T-helper 17 cell (primary cell): ENCODE measurements around the gene C1QTNF2. TPM values are rescaled to one million over a fixed set of nuclear protein-coding genes. Genes with fewer than 3 reads are reported as not detected.
A peak's percentile ranks its signal among the peaks of the same experiment; 100 is the strongest.

Experiments
- ATAC-seq: fragments of 150-1000 bp; cut with Tn5 transposase; 2 replicates; pipeline ENCODE4 v1.10.0; 2021; ENCODE audit warnings: mild to moderate bottlenecking, moderate library complexity
- DNase-seq, 3 donors: peaks; one replicate each; pipeline versions ENCODE4 v3.0.0 to v3.0.0-alpha.2; 2020 to 2021
- H3K9me3 ChIP-seq: one replicate; pipeline ENCODE4 v1.7.0; 2013; ENCODE audit warnings: low read length, mild to moderate bottlenecking; ENCODE audit not compliant: control insufficient read depth, poor library complexity, severe bottlenecking
- H3K27ac Mint-ChIP-seq: one replicate; pipeline ENCODE4 v1.8.0; 2022; ENCODE audit warnings: mild to moderate bottlenecking, moderate library complexity, mixed read lengths
- H3K27me3 Mint-ChIP-seq: one replicate; pipeline ENCODE4 v1.8.0; 2022; ENCODE audit warnings: mixed read lengths
- H3K36me3 Mint-ChIP-seq: one replicate; pipeline ENCODE4 v1.8.0; 2022; ENCODE audit warnings: low read depth, mixed read lengths
- H3K4me1 Mint-ChIP-seq: one replicate; pipeline ENCODE4 v1.8.0; 2022; ENCODE audit warnings: mild to moderate bottlenecking, mixed read lengths
- H3K4me3 Mint-ChIP-seq: one replicate; pipeline ENCODE4 v1.8.0; 2022; ENCODE audit warnings: mild to moderate bottlenecking, moderate library complexity, mixed read lengths
- total RNA-seq, 4 donors: library from RNA in 2 of 4; stranded (reverse) in 2 of 4; gene quantifications; one replicate each; pipeline ENCODE4 v1.2.3 and lab custom pipeline; 2022 to 2026

Gene C1QTNF2
- total RNA-seq, 2 donors from 2014 or later, result not detected

DNA sequence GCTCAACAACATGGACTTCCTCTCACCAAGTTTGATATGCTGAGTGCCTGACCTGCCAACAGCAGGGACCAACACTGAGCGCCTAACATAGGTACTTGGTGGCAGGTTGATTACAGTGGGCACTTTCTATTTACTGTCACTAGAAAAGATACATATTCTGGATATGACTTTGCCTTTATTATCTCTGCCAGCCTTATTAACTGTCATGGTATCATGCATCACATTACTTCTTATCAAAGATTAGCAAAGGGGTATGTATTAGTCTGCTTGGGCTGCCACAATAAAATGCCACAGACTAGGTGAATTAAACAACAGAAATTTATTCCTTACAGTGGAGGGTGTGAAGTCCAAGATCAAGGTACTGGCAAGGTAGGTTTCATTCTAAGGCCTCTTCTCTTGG is 14.3 kb upstream of the C1QTNF2 start:
- Mint-ChIP-seq H3K36me3 (peaks cover 3% of the 10 kb centered on the region), H3K27me3 (peaks cover 17% of the 10 kb centered on the region), H3K4me3 (no peak overlapping the region), H3K4me1 (no peaks in the 10 kb centered on the region), H3K27ac (no peak overlapping the region)
- ATAC-seq (no peak), DNase-seq (no peak)
- no peaks in the 10 kb centered on the region for H3K9me3 ChIP-seq

DNA sequence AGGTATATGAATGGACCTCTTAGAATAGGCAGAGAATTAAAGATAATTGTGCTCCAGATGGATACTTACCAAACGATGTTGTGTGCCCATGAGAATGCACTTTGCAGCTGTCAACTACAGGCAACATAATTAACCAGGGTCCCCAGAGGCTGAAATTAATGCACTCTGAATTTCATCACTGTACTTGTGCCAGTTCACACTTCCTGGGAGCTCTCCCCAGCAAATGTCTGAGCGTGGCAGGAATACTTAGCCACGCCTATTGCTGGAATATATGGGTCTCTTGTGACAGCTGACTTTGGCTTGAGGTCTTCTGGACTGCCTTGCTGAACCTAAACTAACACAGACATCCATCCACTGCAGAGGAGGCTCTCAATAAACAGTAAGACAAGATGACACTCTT is 11.9 kb upstream of the C1QTNF2 start:
- no peak overlapping the region for H3K27ac Mint-ChIP-seq
- no peaks in the 10 kb centered on the region for H3K9me3 ChIP-seq
- H3K27me3 Mint-ChIP-seq, result peaks cover 25% of the 10 kb centered on the region
- DNase-seq, result no peak
- H3K36me3 Mint-ChIP-seq, result no peaks in the 10 kb centered on the region
- H3K4me1 Mint-ChIP-seq, result no peaks in the 10 kb centered on the region
- ATAC-seq, result no peak
- no peak overlapping the region for H3K4me3 Mint-ChIP-seq

DNA sequence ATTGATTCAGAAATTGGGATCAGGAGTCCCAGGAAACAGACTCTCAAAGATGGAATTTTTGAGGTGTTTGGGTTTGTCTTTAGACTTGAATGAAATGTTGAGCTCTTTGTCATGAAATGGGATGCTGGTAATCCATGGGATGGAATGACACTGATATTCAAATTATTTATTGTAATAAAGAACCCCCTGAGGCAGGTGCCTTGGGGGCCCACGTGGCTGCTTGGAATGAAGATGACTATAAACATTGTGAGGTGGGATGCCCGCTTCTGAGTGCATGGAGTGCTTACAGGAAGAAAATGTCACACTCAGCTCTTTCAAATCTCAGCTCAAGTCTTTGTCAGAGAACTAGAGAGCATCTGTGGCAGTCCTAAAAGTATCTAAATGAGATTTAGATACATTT is 9.6 kb upstream of the C1QTNF2 start:
- H3K27ac Mint-ChIP-seq, result no peak overlapping the region
- ATAC-seq, result no peak
- no peaks in the 10 kb centered on the region for H3K36me3 Mint-ChIP-seq

DNA sequence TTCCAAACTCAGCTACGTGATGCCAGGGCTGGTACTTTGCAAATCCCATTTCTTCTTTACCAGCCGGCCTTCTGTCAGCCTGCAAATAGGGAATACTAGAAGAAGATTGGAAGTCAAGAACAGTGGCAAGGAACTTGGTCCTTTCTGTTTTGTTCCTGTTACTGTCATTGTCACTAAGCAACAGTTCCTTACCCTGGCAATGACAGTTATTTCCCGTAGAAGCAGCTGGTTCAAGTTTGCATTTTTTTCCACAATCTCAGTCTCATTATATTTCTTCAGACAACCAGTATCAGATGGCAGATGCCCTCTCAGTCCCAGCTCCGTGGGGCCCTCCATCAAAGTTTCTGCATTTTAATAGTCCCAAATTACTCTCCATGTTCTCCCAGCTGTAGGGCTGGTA is 9.1 kb upstream of the C1QTNF2 start:
- DNase-seq, result no peak
- H3K9me3 ChIP-seq, result no peaks in the 10 kb centered on the region
- ATAC-seq, result no peak
- no peaks in the 10 kb centered on the region for H3K36me3 Mint-ChIP-seq
- peaks cover 47% of the 10 kb centered on the region for H3K27me3 Mint-ChIP-seq
- H3K4me1 Mint-ChIP-seq, result no peaks in the 10 kb centered on the region
- no peak overlapping the region for H3K4me3 Mint-ChIP-seq
- no peak overlapping the region for H3K27ac Mint-ChIP-seq

More for the DNA sequence above, 9.6 kb upstream of the C1QTNF2 start:
- DNase-seq, result no peak
- no peaks in the 10 kb centered on the region for H3K9me3 ChIP-seq
- Mint-ChIP-seq H3K27me3 (peaks cover 42% of the 10 kb centered on the region), H3K4me1 (no peaks in the 10 kb centered on the region), H3K4me3 (no peak overlapping the region)

DNA sequence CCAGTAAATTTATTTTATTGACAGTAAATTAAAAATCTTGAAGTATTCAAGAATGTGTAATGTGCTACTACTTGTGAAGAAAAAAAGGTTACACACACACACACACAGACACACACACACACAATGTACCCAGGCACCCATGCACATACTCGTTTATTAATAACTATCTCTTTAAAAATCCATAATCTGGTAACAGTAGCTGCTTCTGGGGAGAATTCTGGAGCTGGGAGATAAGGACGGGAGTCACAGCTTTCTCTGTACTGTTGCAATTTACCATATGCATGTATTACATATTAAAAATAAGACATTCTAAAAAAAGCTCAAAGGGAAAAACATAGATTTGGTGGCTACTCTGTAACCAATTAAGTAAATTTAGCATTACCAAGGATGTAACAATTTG is 7.9 kb upstream of the C1QTNF2 start:
- Mint-ChIP-seq H3K4me3 (no peak overlapping the region), H3K27me3 (peaks cover 59% of the 10 kb centered on the region), H3K4me1 (no peaks in the 10 kb centered on the region), H3K27ac (no peak overlapping the region), H3K36me3 (no peaks in the 10 kb centered on the region)
- DNase-seq, result no peak
- no peaks in the 10 kb centered on the region for H3K9me3 ChIP-seq
- no peak for ATAC-seq

DNA sequence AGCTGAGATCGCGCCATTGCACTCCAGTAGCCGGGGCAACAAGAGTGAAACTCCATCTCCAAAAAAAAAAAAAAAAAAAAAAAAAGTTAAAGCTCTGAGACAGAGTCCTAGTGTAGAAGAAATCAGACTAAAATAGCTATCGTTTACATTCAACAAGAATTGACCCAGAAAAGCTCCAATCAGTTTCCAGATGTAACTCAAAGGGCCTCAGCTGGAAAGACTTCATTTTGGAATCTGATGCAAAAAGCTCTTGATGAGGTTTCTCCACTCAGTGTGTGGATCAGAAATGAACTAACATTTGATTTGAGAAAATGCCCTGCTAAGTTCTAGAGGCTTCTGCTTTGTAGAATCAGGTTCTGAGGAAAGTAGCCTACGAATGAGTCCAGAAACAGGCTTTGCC is 7.2 kb upstream of the C1QTNF2 start:
- H3K4me1 Mint-ChIP-seq, result no peaks in the 10 kb centered on the region
- no peak overlapping the region for H3K27ac Mint-ChIP-seq
- no peaks in the 10 kb centered on the region for H3K9me3 ChIP-seq
- H3K27me3 Mint-ChIP-seq, result peaks cover 66% of the 10 kb centered on the region
- no peak overlapping the region for H3K4me3 Mint-ChIP-seq
- no peaks in the 10 kb centered on the region for H3K36me3 Mint-ChIP-seq
- ATAC-seq, result no peak
- no peak for DNase-seq

DNA sequence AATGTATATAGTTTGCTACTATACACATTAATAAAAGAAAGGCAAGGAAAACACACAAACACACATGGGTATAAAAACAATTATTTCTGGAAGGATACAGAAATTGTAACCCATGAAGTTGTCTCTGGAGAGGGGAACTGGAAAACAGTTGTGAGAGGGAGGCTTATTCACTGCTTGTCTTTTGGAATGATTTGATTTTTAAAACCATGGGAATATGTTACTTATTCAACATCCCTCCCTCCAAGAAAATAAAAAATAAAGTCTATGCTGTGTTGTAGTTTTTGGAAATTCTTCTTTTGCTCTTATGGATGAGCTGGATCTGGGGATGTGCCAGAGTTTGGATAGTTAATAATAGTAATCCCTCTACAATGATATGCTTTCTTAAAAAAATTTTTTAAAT is 6.0 kb upstream of the C1QTNF2 start:
- DNase-seq (no peak), ATAC-seq (no peak)
- Mint-ChIP-seq H3K36me3 (peaks cover 2% of the 10 kb centered on the region), H3K4me3 (no peak overlapping the region), H3K27ac (no peak overlapping the region), H3K27me3 (peaks cover 74% of the 10 kb centered on the region), H3K4me1 (no peaks in the 10 kb centered on the region)
- no peaks in the 10 kb centered on the region for H3K9me3 ChIP-seq

DNA sequence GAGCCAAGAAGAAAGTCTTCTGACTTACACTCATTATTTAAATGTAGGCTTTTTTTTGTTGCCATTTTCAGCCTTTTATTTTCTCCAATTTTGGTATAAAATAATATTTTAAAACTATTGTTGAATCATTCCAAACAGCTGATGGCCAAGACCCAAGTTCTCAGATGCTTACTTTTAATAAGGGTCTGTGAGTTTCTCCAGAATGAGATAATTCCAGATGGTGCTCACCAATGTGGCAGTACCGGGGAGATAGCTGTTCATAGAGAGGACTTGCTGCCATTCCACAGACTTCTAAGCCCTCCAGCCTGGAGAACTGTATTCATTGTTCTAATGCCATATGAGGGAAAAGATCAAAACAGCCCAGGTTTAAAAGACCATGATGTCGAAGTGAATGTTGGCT is 5.3 kb upstream of the C1QTNF2 start:
- Mint-ChIP-seq H3K27ac (no peak overlapping the region), H3K27me3 (peaks cover 76% of the 10 kb centered on the region), H3K4me3 (no peak overlapping the region), H3K4me1 (peaks cover 4% of the 10 kb centered on the region), H3K36me3 (peaks cover 3% of the 10 kb centered on the region)
- no peak for DNase-seq
- ATAC-seq, result no peak
- no peaks in the 10 kb centered on the region for H3K9me3 ChIP-seq

DNA sequence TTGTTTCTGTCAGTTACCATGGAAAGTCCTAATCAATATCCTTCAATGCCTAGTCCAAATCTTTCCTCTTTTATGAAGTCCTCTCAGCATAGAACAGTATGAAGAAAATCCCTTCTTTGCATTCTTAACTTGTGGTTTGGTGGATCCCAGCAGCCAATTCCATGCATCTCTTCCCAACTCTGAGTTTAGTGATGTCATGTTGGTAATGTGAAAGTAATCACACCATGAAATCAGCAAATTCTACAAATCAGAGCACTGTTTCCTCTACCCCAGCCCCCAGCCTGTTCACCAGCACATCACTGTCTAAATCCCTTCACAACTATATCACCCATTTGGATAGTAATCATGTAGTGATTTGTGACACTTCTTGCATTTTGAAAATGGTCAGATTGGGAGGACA is 4.7 kb upstream of the C1QTNF2 start:
- Mint-ChIP-seq H3K36me3 (peaks cover 4% of the 10 kb centered on the region), H3K4me1 (peaks cover 7% of the 10 kb centered on the region), H3K27me3 (peaks cover 77% of the 10 kb centered on the region), H3K27ac (no peak overlapping the region), H3K4me3 (no peak overlapping the region)
- no peak for ATAC-seq
- H3K9me3 ChIP-seq, result no peaks in the 10 kb centered on the region
- DNase-seq, result no peak

DNA sequence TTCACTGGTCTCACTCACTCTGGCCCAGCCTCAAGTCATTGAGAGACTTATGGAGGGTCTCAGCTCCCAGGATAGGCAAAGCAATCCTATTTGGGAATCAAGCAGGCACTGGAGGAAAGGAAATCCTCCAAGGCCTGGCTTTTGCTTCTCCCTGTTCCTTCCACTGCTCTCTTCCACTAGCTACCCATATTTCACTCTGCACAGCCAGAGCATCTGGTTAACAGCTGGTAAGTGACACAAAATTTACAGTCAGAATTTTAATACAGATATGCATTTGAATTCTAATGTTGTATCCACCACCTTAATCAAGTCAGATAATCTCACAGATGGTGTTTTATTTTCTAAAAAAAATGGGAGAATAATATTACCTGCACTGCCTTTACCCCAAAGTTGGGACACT is 868 bp upstream of the C1QTNF2 start:
- H3K27ac Mint-ChIP-seq, result no peak overlapping the region
- peaks cover 91% of the 10 kb centered on the region for H3K27me3 Mint-ChIP-seq
- H3K4me3 Mint-ChIP-seq, result peak overlapping the region; percentile 73
- H3K9me3 ChIP-seq, result no peaks in the 10 kb centered on the region
- peaks cover 12% of the 10 kb centered on the region for H3K36me3 Mint-ChIP-seq
- peaks cover 21% of the 10 kb centered on the region for H3K4me1 Mint-ChIP-seq
- ATAC-seq (no peak), DNase-seq (no peak)

DNA sequence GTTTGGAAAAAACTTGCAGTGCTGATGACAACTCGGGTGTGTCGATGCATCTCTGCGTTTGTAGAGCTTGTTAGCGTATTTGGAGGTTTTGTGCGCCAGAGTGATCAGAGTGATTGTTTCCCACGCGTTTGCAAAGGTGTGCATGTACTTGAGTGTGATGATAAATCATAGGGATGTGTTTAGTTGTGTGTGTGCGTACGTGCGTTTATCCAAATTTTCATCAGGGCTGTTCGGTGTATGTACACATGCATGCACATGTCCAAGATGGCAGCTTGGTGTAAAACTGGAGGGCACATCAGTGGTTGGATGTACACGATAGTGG is 248 bp upstream of the C1QTNF2 start:
- H3K27ac Mint-ChIP-seq, result no peak overlapping the region
- H3K36me3 Mint-ChIP-seq, result peaks cover 12% of the 10 kb centered on the region
- ATAC-seq, result no peak
- H3K4me3 Mint-ChIP-seq, result peak overlapping the region; percentile 73
- no peaks in the 10 kb centered on the region for H3K9me3 ChIP-seq
- peaks cover 21% of the 10 kb centered on the region for H3K4me1 Mint-ChIP-seq
- H3K27me3 Mint-ChIP-seq, result peaks cover 85% of the 10 kb centered on the region
- DNase-seq, result no peak

DNA sequence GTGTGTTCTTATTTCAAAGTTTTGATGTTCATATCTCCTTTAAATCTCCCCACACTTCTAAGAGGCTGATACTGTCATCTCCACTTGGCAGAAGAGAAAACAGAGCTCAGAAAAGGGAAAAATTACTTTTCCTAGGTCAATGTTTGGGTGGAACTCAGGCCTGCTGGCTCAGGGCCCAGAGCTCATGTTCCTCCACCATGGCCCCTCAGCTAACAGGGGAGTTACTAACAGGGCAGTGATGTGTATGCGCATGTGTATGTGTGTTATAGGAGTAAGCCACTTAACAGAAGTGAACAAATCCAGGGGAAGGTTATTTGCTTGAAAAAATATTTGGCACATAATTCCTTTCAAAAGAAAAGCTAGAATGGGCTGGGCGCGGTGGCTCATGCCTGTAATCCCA is 2.5 kb downstream of the C1QTNF2 start:
- Mint-ChIP-seq H3K27ac (no peak overlapping the region), H3K36me3 (peaks cover 12% of the 10 kb centered on the region), H3K27me3 (peaks cover 84% of the 10 kb centered on the region), H3K4me3 (no peak overlapping the region), H3K4me1 (peaks cover 21% of the 10 kb centered on the region)
- no peak for DNase-seq
- H3K9me3 ChIP-seq, result no peaks in the 10 kb centered on the region
- ATAC-seq, result no peak

DNA sequence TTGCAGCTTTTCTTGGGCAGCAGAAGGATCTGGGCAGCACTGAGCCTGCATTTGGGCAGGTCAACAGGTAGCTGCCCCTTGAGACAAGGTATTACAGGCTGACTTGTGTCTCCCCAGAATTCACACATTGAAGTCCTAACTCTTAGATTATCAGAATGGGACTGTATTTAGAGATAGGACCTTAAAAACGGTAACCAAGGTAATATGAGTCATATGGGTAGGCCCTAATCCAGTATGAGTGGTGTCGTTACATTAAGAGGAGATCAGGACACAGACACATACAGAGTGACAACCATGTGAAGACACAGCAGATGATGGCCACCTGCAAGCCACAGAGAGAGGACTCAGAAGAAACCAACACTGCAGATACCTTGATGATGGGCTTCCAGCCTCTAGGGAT is 3.2 kb downstream of the C1QTNF2 start:
- H3K4me1 Mint-ChIP-seq, result peaks cover 21% of the 10 kb centered on the region
- H3K36me3 Mint-ChIP-seq, result peaks cover 12% of the 10 kb centered on the region
- no peak overlapping the region for H3K4me3 Mint-ChIP-seq
- ATAC-seq (no peak), DNase-seq (no peak)
- no peaks in the 10 kb centered on the region for H3K9me3 ChIP-seq
- no peak overlapping the region for H3K27ac Mint-ChIP-seq
- peaks cover 77% of the 10 kb centered on the region for H3K27me3 Mint-ChIP-seq

DNA sequence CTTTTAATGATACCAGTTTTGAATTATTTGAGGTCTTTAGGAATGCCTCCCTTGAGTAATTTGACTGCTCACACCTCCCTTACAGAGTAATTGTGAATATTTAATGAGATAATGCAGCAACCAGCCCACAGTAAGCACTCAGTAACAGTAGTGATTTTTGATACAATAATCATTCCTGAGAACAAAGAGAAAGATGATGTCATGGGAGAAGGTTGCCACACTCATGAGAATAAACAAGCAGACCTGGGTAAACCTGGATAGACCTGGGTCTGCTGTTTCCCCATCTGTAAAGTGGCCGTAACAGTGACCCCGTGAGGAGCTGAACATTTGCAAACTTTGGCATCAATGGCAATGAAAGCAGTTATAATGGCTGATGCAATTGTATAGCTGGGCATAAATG is 4.2 kb downstream of the C1QTNF2 start:
- Mint-ChIP-seq H3K36me3 (peaks cover 10% of the 10 kb centered on the region), H3K27me3 (peaks cover 76% of the 10 kb centered on the region), H3K4me3 (no peak overlapping the region), H3K27ac (no peak overlapping the region), H3K4me1 (peaks cover 21% of the 10 kb centered on the region)
- no peaks in the 10 kb centered on the region for H3K9me3 ChIP-seq
- DNase-seq (no peak), ATAC-seq (no peak)
